K562 (cell line): ENCODE measurements around the gene MALAT1. TPM values are rescaled to one million over a fixed set of nuclear protein-coding genes. Genes with fewer than 3 reads are reported as not detected.

ENCODE experiments used
- BRD9 ChIP-seq: fragments of 450-650 bp; IDR thresholded peaks from 2 replicates; pipeline ENCODE4 v1.6.1; 2018; ENCODE audit warnings: low read depth; ENCODE audit not compliant: partially characterized antibody
- CBX2 ChIP-seq: fragments of 200-600 bp; sonication (generic); IDR thresholded peaks from one replicate; pipeline ENCODE4 v1.6.1; 2012; ENCODE audit warnings: mild to moderate bottlenecking, low read length, inconsistent platforms; ENCODE audit not compliant: insufficient read depth, poor library complexity, severe bottlenecking
- ETS2 ChIP-seq: IDR thresholded peaks from 2 replicates; pipeline ENCODE4 v1.6.1; 2016; ENCODE audit warnings: borderline replicate concordance, missing genetic modification characterization, mild to moderate bottlenecking, moderate library complexity, missing compliant biosample characterization; ENCODE audit not compliant: poor library complexity, severe bottlenecking
- HDAC3 ChIP-seq: fragments of 450-650 bp; IDR thresholded peaks from 2 replicates; pipeline ENCODE4 v1.6.1; 2018; ENCODE audit warnings: borderline replicate concordance, mild to moderate bottlenecking, moderate library complexity; ENCODE audit not compliant: partially characterized antibody
- IRF9 ChIP-seq: fragments of 450-650 bp; IDR thresholded peaks from 2 replicates; pipeline ENCODE4 v1.6.1; 2016; ENCODE audit warnings: missing biosample characterization, missing genetic modification characterization
- JUN ChIP-seq, 2 experiments: sonication (generic) in 1 of 2; formaldehyde crosslinking in 1 of 2; IDR thresholded peaks; 2 replicates each; pipeline versions ENCODE4 v1.6.1 to v1.8.0; 2012 to 2022; ENCODE audit warnings: borderline replicate concordance in 2 of 2, mild to moderate bottlenecking in 2 of 2, improper control_type of control experiment in 1 of 2, low read depth in 1 of 2, low read length in 1 of 2, missing genetic modification reagents in 1 of 2
- MLLT1 ChIP-seq, 2 experiments: fragments of 450-650 bp; IDR thresholded peaks; 2 replicates each; pipeline ENCODE4 v1.6.1; 2016
- PKNOX1 ChIP-seq: fragments of 450-650 bp; IDR thresholded peaks from 2 replicates; pipeline ENCODE4 v1.6.1; 2016
- POLR3A ChIP-seq: IDR thresholded peaks from 2 replicates; pipeline ENCODE4 v1.6.1; 2011; ENCODE audit warnings: borderline replicate concordance, mild to moderate bottlenecking, moderate library complexity; ENCODE audit not compliant: insufficient read length, insufficient read depth; ENCODE audit errors: extremely low read depth
- RBM22 ChIP-seq: fragments of 200-400 bp; formaldehyde crosslinking; IDR thresholded peaks from 2 replicates; pipeline ENCODE4 v1.6.1; 2018; ENCODE audit warnings: low read length, low read depth; ENCODE audit not compliant: poor library complexity, severe bottlenecking
- SMARCA4 ChIP-seq: fragments of 450-650 bp; IDR thresholded peaks from 2 replicates; pipeline ENCODE4 v1.6.1; 2016
- SMC3 ChIP-seq: conservative IDR thresholded peaks from 2 replicates; pipeline ENCODE4 v1.6.1; 2011; ENCODE audit warnings: low read depth, low read length, improper control_type of control experiment; ENCODE audit not compliant: insufficient read depth
- YBX1 ChIP-seq: fragments of 450-650 bp; IDR thresholded peaks from 2 replicates; pipeline ENCODE4 v1.7.1; 2016; ENCODE audit warnings: mild to moderate bottlenecking
- ZBED1 ChIP-seq: IDR thresholded peaks from 2 replicates; pipeline ENCODE4 v1.6.1; 2014
- ZBTB17 ChIP-seq: fragments of 450-650 bp; formaldehyde crosslinking; IDR thresholded peaks from 2 replicates; pipeline ENCODE4 v1.4.0; 2020; ENCODE audit warnings: mild to moderate bottlenecking
- polyA plus RNA-seq, 8 experiments: library from polyadenylated mRNA; depleted of rRNA in 4 of 8; stranded (reverse) in 5 of 8; unstranded in 3 of 8; fragments of >200 nt; fragmentation: Nextera tagmentation in 2 of 8; fragmentation: Illumina TruSeq in 1 of 8; extraction: Ambion mirVana in 2 of 8; extraction: Trizol in 1 of 8; gene quantifications; 2 replicates each; pipeline versions ENCODE4 v1.2.1 to v1.2.3, GENCODE V29; 2011 to 2014; ENCODE audit warnings: inconsistent platforms in 1 of 8, missing spikeins in 1 of 8
- total RNA-seq, 7 experiments: library from RNA; depleted of rRNA in 6 of 7; stranded (reverse); fragments of >200 nt in 6 of 7; fragmentation: Illumina TruSeq in 2 of 7; extraction: Trizol in 2 of 7; gene quantifications; 2 replicates each; pipeline versions ENCODE4 v1.2.1 to v1.2.3, GENCODE V29; 2011 to 2021; ENCODE audit warnings: low replicate concordance in 1 of 7
- TF ChIP-seq, protein P1 (sequence below): sonication (generic); formaldehyde crosslinking; IDR thresholded peaks from 2 replicates; pipeline ENCODE4 v1.8.0; 2023; ENCODE audit warnings: missing genetic modification reagents, mild to moderate bottlenecking, borderline replicate concordance
- TF ChIP-seq, protein P2 (sequence below): fragments of 250-450 bp; sonication (Bioruptor Pico); IDR thresholded peaks from 2 replicates; pipeline ENCODE4 v1.6.1; 2021; ENCODE audit warnings: mild to moderate bottlenecking

MALAT1 gene
- total and polyA plus RNA-seq, 9 of the 15 experiments (the other 6 are each of a cell fraction or from before 2014, with no cell fraction given): 363 to 8,715 (median 2,351) TPM

- no peak for TF ChIP-seq CBX2
- peak; percentile 71 for TF ChIP-seq ZBTB17
- peak; percentile 93 for TF ChIP-seq ZBED1
- no peak for TF ChIP-seq JUN (IDR thresholded peaks at IDR 0.05; ENCODE audit: borderline replicate concordance, low read depth, low read length)
- no peak for TF ChIP-seq JUN (CRISPR knock-in tag; IDR thresholded peaks at IDR 0.05; ENCODE audit: borderline replicate concordance)
- TF ChIP-seq SMARCA4: no peak
- TF ChIP-seq SMC3: no peak; the same call in 1 of the 2 replicates
- no peak for TF ChIP-seq POLR3A
- no peak for TF ChIP-seq PKNOX1
- TF ChIP-seq ETS2 (tag): no peak
- TF ChIP-seq, protein P1, sequence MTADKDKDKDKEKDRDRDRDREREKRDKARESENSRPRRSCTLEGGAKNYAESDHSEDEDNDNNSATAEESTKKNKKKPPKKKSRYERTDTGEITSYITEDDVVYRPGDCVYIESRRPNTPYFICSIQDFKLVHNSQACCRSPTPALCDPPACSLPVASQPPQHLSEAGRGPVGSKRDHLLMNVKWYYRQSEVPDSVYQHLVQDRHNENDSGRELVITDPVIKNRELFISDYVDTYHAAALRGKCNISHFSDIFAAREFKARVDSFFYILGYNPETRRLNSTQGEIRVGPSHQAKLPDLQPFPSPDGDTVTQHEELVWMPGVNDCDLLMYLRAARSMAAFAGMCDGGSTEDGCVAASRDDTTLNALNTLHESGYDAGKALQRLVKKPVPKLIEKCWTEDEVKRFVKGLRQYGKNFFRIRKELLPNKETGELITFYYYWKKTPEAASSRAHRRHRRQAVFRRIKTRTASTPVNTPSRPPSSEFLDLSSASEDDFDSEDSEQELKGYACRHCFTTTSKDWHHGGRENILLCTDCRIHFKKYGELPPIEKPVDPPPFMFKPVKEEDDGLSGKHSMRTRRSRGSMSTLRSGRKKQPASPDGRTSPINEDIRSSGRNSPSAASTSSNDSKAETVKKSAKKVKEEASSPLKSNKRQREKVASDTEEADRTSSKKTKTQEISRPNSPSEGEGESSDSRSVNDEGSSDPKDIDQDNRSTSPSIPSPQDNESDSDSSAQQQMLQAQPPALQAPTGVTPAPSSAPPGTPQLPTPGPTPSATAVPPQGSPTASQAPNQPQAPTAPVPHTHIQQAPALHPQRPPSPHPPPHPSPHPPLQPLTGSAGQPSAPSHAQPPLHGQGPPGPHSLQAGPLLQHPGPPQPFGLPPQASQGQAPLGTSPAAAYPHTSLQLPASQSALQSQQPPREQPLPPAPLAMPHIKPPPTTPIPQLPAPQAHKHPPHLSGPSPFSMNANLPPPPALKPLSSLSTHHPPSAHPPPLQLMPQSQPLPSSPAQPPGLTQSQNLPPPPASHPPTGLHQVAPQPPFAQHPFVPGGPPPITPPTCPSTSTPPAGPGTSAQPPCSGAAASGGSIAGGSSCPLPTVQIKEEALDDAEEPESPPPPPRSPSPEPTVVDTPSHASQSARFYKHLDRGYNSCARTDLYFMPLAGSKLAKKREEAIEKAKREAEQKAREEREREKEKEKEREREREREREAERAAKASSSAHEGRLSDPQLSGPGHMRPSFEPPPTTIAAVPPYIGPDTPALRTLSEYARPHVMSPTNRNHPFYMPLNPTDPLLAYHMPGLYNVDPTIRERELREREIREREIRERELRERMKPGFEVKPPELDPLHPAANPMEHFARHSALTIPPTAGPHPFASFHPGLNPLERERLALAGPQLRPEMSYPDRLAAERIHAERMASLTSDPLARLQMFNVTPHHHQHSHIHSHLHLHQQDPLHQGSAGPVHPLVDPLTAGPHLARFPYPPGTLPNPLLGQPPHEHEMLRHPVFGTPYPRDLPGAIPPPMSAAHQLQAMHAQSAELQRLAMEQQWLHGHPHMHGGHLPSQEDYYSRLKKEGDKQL (CRISPR knock-in tag): peak; percentile 43; the same call in 1 of the 2 replicates
- no peak for TF ChIP-seq YBX1
- no peak for TF ChIP-seq BRD9
- TF ChIP-seq, protein P2, sequence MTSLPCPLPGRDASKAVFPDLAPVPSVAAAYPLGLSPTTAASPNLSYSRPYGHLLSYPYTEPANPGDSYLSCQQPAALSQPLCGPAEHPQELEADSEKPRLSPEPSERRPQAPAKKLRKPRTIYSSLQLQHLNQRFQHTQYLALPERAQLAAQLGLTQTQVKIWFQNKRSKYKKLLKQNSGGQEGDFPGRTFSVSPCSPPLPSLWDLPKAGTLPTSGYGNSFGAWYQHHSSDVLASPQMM (CRISPR knock-in tag): peak; percentile 81; the same call in 1 of the 2 replicates
- peak; percentile 95 for TF ChIP-seq RBM22
- TF ChIP-seq HDAC3: peak; percentile 54
- TF ChIP-seq MLLT1 (IDR thresholded peaks at IDR 0.05): peak; percentile 97 to 98
- no peak for TF ChIP-seq IRF9
Observed at GRCh38 chr11:65503949-65504673, 5.3 kb downstream of the MALAT1 start (continued).
